ENCODE measurements around the gene ZBTB49.

GRCh38 chr4:4311193-4311592 is 21.1 kb downstream of the ZBTB49 start:
- no peak for TF ChIP-seq ZNF232 (CRISPR knock-in tag; IDR thresholded peaks at IDR 0.05)
- TF ChIP-seq CTCF (IDR thresholded peaks at IDR 0.05) = no peak
- no peak for TF ChIP-seq ZNF416 (CRISPR knock-in tag; IDR thresholded peaks at IDR 0.05)
- TF ChIP-seq ELF4 (CRISPR knock-in tag; IDR thresholded peaks at IDR 0.05; ENCODE audit: low read depth) = no peak
- no peak for TF ChIP-seq TCF7 (CRISPR knock-in tag; IDR thresholded peaks at IDR 0.05; ENCODE audit: low read depth)
- no peak for TF ChIP-seq PRRX2 (CRISPR knock-in tag; IDR thresholded peaks at IDR 0.05)
- TF ChIP-seq MLX (CRISPR knock-in tag; IDR thresholded peaks at IDR 0.05) = no peak
- TF ChIP-seq NR1H2 (CRISPR knock-in tag; IDR thresholded peaks at IDR 0.05) = no peak
- TF ChIP-seq ZNF281 (CRISPR knock-in tag; IDR thresholded peaks at IDR 0.05) = no peak
- no peak for TF ChIP-seq EMX1 (CRISPR knock-in tag; IDR thresholded peaks at IDR 0.05)
- no peak for TF ChIP-seq ATF3 (CRISPR knock-in tag; conservative IDR thresholded peaks at IDR 0.05)
- no peak for TF ChIP-seq NR3C1 (CRISPR knock-in tag; conservative IDR thresholded peaks at IDR 0.05; ENCODE audit: low read depth)
- no peak for TF ChIP-seq ZBTB43 (CRISPR knock-in tag; IDR thresholded peaks at IDR 0.05)
- TF ChIP-seq SP1 (CRISPR knock-in tag; conservative IDR thresholded peaks at IDR 0.05) = no peak
